ENCODE data around the gene AK9.
"Not testable (repeated sequence)": the region's sequence is repeated elsewhere in the genome, so short reads cannot be mapped to it uniquely, and the experiment has no call there.

AK9 gene

DNA sequence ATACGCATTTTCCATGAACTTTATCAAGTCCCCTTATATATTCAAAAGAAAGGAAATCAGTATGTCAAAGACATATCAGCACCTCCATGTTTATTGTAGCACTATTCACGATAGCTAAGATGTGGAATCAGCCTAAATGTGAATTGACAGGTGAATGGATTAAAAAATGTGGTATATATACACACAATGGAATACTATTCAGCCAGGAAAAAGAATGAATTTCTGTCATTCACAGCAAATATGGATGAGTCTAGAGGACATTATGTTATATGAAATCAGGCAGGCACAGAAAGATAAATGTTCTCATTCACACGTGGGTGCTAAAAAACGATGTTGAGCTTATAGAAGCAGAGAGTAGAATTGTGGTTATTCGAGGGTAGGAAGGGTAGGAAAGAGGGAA, 5.4 kb upstream of the AK9 start:
- TF ChIP-seq, protein P1, sequence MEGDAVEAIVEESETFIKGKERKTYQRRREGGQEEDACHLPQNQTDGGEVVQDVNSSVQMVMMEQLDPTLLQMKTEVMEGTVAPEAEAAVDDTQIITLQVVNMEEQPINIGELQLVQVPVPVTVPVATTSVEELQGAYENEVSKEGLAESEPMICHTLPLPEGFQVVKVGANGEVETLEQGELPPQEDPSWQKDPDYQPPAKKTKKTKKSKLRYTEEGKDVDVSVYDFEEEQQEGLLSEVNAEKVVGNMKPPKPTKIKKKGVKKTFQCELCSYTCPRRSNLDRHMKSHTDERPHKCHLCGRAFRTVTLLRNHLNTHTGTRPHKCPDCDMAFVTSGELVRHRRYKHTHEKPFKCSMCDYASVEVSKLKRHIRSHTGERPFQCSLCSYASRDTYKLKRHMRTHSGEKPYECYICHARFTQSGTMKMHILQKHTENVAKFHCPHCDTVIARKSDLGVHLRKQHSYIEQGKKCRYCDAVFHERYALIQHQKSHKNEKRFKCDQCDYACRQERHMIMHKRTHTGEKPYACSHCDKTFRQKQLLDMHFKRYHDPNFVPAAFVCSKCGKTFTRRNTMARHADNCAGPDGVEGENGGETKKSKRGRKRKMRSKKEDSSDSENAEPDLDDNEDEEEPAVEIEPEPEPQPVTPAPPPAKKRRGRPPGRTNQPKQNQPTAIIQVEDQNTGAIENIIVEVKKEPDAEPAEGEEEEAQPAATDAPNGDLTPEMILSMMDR (IDR thresholded peaks at IDR 0.05; ENCODE audit: insufficient read depth, missing control alignments), result no peak
- DNase-seq (ENCODE audit: insufficient read length, low spot score) (no peak), FAIRE-seq (no peak)

DNA sequence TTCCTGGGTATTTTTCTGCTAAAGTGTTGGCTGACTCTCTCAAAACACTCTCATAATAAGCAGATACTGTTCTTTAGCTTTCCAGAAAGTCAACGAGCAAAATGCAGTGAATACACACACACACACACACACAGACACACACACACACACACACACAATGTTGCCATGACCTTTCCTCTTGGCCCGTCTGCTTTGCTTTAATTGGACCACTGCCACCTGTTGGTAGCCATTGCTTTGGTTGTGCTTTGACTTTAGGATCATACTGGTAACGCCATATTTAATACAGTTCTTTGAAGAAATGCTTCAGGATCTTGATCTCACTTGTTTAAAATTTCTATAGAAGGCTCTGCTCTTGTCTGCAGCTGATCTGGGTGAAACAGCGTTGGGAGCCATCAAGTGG, 4.5 kb upstream of the AK9 start:
- no peak for DNase-seq (ENCODE audit: insufficient read length, low spot score)
- TF ChIP-seq, protein P1 (IDR thresholded peaks at IDR 0.05; ENCODE audit: insufficient read depth, missing control alignments), result no peak
- FAIRE-seq, result no peak

DNA sequence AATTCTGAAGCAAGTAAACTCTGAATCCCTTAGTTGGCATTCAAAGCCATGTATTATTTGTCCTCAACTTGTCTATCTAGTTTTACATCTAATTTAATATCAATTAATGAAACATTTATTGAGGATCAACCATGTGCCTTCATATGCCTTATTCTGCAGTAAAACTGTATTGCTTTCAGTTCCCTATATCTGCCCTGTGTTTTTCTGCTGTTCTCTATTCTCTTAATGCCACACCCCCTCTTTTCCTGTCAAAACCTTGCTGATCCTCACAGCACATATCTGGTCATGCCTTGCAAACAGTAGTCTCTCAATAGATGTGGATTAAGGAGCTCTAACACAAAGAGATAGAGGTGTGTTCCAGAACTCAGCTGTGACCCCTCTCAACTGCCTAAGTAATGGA, 2.1 kb upstream of the AK9 start:
- FAIRE-seq, result no peak
- no peak for DNase-seq (ENCODE audit: insufficient read length, low spot score)
- TF ChIP-seq, protein P1 (IDR thresholded peaks at IDR 0.05; ENCODE audit: insufficient read depth, missing control alignments), result no peak

DNA sequence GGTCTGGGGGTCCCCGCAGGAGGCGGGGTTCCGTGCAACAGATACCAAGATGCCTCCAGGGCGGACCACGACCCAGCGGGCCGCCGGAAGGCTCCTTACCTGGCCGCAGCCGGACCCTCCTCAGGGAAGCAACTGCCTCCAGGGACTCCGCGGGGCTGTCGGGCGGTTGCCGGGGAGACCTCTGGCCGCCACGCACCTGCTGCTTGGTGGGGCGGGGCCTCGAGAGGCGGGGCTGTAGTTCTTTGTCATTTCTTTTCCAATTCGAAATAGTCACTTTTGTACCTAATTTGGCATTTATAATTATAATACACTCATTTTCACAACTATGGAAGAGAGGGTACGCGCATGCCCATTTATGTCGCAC, 647 bp downstream of the AK9 start:
- DNase-seq (ENCODE audit: insufficient read length, low spot score) (no peak), FAIRE-seq (no peak)
- TF ChIP-seq, protein P1 (IDR thresholded peaks at IDR 0.05; ENCODE audit: insufficient read depth, missing control alignments), result no peak

DNA sequence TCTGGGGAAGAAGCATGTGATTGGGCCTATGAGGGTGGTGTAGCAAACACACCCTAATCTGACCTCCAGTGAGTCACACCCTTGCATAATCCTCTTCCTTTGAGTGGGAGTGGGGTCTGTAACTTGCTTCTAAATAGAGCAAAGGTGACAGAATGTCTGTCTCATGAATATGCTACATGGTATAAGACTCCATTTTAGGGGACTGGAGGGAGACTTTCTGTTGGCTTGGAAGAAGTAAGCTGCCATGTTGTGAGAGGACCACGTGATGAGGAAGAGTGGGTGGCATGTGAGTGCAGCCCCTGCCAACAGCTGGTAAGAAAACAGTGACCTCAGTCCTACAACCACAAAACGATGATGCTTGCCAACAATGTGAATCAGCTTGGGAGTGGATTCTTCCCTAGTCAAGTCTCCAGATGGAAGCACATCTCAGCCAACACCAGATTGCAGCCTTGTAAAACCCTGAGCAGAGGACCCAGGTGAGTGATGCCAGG, 3.7 kb downstream of the AK9 start:
- FAIRE-seq, result no peak
- TF ChIP-seq, protein P1 (IDR thresholded peaks at IDR 0.05; ENCODE audit: insufficient read depth, missing control alignments), result no peak
- no peak for DNase-seq (ENCODE audit: insufficient read length, low spot score)

DNA sequence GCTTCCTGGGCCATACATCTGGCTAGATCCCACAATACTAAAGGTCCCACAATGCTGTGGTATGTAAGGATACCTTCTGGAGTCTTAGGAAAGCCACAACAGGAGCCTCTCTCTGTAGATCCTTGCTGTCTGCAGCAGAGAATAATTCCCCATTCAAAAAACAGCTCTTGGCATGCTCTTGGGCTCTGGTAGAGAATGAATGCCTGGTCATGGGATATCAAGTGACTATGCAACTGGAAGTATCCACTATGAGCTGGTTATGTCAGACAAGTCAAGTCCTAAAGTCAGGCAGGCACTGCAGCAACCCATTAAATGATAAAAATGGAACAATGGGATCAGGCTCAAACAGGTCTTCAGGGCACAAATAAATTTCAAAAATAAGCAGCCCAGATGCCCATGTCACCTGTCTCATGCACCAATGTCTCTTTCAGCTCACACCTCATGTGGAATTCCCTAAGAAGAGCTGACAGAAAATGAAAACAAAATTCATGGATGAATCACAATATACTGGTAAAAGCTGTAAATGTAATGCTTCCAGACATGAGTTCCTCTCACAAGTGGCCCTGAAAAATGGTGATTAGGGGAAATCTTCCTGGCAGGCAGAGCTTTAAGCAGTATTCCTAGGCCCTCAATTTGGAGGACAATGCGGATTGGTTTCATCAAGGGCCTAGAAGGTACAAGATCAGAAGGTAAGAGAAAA, 4.3 kb downstream of the AK9 start:
- TF ChIP-seq, protein P1 (IDR thresholded peaks at IDR 0.05; ENCODE audit: insufficient read depth, missing control alignments), result no peak
- DNase-seq (ENCODE audit: insufficient read length, low spot score), result no peak
- FAIRE-seq, result no peak

DNA sequence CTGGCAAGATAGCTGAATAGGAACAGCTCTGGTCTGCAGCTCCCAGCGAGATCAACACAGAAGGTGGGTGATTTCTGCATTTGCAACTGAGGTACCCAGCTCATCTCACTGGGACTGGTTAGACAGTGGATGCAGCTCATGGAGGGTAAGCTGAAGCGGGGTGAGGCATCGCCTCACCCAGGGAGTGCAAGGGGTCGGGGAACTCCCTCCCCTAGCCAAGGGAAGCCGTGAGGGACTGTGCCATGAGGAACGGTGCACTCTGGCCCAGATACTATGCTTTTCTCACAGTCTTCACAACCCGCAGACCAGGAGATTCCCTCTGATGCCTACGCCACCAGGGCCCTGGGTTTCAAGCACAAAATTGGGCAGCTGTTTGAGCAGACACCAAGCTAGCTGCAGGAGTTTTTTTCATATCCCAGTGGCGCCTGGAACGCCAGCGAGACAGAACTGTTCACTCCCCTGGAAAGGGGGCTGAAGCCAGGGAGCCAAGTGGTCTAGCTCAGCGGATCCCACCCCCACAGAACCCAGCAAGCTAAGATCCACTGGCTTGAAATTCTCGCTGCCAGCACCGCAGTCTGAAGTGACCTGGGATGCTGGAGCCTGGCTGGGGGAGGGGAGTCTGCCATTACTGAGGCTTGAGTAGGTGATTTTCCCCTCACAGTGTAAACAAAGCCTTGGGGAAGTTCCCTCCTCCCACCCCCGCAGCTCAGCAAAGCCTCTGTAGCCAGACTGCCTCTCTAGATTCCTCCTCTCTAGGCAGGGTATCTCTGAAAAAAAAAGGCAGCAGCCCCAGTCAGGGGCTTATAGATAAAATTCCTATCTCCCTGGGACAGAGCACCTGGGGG, 12.1 kb downstream of the AK9 start:
- DNase-seq (ENCODE audit: insufficient read length, low spot score), result not testable (repeated sequence)

More for the DNA sequence above, 12.1 kb downstream of the AK9 start:
- FAIRE-seq, result not testable (repeated sequence)
